H7 (cell line): ENCODE data around the gene ASIC3. TPM values are rescaled to one million over a fixed set of nuclear protein-coding genes. Genes with fewer than 3 reads are reported as not detected.
A peak's percentile ranks its signal among the peaks of the same experiment; 100 is the strongest.
"Not testable (repeated sequence)": the region's sequence is repeated elsewhere in the genome, so short reads cannot be mapped to it uniquely, and the experiment has no call there.

ENCODE experiments used
- DNase-seq: peaks from one replicate; pipeline ENCODE4 v3.0.0; 2012
- H3K27me3 ChIP-seq: 2 replicates; pipeline ENCODE4 v1.6.0; 2011; ENCODE audit warnings: mild to moderate bottlenecking, low read length; ENCODE audit not compliant: control insufficient read depth, insufficient read depth
- H3K36me3 ChIP-seq: replicated peaks from 2 replicates; pipeline ENCODE4 v1.5.1; 2011; ENCODE audit warnings: low read length; ENCODE audit not compliant: control insufficient read depth, insufficient read depth
- H3K4me3 ChIP-seq: 2 replicates; pipeline ENCODE4 v1.5.1; 2011; ENCODE audit warnings: low read depth, mild to moderate bottlenecking, control low read depth, low read length, moderate library complexity; ENCODE audit not compliant: insufficient read depth
- total RNA-seq: library from RNA; depleted of rRNA; stranded (reverse); fragments of >200 nt; shearing (Covaris generic); gene quantifications from 2 replicates; pipeline ENCODE4 v1.2.3, GENCODE V29; 2014

The ASIC3 gene
- total RNA-seq, 1 experiment from 2014 or later = 1.4 TPM

DNA sequence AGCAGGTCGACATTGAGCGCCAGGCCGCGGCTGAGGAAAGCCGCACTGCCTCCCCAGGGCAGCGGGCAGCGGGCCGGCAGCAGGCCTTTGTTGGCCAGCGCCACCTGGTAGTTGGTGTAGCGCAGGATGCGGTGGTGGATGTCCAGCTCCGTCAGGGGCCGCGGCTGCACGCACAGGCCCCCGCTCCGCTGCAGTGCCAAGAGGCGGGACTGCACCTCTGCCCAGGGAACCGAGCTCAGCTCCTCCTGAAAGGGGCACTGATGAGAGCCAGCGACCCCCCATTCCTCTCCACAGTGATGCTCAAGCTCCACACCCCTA is 29.2 kb upstream of the ASIC3 start:
- H3K36me3 ChIP-seq = no peaks in the 10 kb centered on the region
- H3K4me3 ChIP-seq = peak overlapping the region; percentile 30
- peaks cover 43% of the 10 kb centered on the region for H3K27me3 ChIP-seq
- DNase-seq = no peak

DNA sequence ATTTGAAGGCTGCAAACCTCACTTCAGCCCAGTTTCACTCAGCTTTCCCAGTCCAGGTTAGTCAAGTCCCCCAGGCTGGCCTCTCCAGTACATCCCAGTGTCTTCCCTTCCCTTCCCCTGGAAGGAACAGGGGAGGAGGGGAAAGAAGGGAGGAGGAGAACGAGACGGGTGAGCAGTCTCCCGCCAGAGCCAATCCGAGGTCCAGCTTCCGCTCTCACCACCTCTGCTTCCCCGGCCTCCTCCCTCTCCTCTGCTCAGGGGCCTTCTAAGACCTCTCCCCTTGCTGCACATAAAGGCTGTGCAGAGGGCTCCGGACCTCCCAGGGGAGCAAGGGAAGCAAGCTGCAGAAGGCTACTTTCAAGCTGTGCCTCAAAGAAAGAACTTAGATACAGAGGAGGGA is 28.1 kb upstream of the ASIC3 start:
- H3K36me3 ChIP-seq = no peaks in the 10 kb centered on the region
- H3K4me3 ChIP-seq = no peak overlapping the region
- H3K27me3 ChIP-seq = peaks cover 43% of the 10 kb centered on the region
- no peak for DNase-seq

DNA sequence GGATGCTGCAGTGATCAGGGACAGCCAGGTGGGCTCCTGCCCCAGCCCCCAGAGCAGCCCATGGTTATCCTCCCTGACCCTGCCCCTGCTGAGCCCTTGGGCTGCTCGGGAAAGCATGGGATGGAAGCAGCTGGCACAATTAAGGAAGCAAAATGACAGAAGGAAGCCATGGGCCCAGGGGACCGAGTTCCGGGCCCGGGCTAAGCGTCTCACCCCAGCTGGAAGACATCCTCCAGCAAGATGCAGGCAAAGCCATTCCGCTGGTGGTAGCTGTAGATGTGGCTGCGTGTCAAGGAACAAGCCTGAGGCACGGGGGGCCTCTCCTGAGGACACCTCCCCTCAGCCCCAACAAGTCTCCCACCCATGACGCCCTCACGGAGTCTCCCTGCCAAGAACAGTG is 25.1 kb upstream of the ASIC3 start:
- Histone ChIP-seq H3K4me3 (no peak overlapping the region), H3K27me3 (peaks cover 27% of the 10 kb centered on the region), H3K36me3 (no peaks in the 10 kb centered on the region)
- DNase-seq = no peak

DNA sequence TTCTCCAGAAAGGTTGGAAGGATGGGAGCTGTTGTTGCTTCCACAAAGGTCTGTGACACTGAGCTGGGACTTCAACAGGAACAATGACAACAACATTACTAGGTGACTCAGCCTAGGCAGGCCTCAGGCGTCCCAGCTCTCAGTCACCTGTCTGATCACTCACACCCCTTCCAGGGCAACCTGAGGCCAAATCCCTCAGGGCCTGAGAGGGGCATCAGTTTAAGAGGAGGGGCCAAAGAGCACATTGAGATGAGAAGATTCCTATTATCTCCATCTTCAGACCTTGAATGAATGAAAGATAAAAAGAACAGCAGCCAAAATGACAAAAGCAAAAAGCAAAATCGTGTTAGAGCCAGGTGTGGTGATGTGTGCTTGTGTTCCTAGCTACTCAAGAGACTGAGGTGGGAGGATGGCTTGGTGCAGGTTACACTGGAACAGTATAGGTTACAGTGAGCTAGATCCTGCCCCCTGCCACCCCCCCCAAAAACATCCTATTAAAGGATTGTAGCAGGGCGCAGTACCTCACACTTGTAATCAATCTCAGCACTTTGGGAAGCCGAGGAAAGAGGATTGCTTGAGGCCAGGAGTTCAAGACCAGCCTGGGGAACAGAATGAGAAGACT is 23.8 kb upstream of the ASIC3 start, which contains the start of gene ATG9B:
TSS of gene ATG9B (minus strand) at position 60 of the 622 bp plus-strand sequence. CDS start 71 bp downstream, outside the sequence.
- no peaks in the 10 kb centered on the region for H3K36me3 ChIP-seq
- peaks cover 13% of the 10 kb centered on the region for H3K27me3 ChIP-seq
- no peak for DNase-seq
- no peak within 1 kb of the TSS for H3K4me3 ChIP-seq

DNA sequence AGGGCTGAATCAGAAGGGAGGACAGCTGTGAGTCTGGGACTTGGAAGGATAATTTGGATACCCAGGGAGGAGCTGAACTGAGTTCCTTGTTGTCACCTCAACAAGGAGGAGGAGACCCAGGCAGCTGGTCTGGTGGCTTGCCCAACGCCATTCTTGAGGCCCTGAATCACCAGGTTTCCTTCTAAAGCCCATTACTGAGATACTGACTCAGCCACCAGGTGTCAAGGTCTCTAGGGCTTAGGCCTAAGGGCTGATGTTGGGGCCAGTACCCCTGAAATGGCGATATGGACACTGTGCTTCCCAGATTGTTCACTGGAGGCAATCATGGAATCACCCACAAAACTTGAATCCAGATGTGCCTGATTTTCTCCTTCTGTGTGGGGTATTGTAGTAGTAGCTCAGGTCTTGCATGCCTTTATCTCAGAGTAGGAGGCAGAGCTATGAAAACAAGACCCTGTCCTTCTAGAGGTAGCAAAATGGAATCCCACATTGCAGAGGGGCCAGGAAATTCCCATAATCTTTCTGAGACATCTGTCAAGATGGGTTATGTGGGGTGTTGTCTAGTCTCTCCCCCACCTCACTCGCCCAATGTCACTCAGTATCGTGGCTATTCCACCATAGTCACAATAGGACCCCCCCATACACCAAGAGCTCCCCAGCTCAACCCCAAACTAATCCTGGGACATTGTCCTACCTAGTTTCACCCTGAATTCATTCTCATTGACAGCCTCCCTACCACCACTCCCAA is 22.2 kb upstream of the ASIC3 start:
- Histone ChIP-seq H3K4me3 (no peak overlapping the region), H3K36me3 (no peaks in the 10 kb centered on the region), H3K27me3 (no peaks in the 10 kb centered on the region; the same call in 1 of the 2 replicates)
- no peak for DNase-seq

DNA sequence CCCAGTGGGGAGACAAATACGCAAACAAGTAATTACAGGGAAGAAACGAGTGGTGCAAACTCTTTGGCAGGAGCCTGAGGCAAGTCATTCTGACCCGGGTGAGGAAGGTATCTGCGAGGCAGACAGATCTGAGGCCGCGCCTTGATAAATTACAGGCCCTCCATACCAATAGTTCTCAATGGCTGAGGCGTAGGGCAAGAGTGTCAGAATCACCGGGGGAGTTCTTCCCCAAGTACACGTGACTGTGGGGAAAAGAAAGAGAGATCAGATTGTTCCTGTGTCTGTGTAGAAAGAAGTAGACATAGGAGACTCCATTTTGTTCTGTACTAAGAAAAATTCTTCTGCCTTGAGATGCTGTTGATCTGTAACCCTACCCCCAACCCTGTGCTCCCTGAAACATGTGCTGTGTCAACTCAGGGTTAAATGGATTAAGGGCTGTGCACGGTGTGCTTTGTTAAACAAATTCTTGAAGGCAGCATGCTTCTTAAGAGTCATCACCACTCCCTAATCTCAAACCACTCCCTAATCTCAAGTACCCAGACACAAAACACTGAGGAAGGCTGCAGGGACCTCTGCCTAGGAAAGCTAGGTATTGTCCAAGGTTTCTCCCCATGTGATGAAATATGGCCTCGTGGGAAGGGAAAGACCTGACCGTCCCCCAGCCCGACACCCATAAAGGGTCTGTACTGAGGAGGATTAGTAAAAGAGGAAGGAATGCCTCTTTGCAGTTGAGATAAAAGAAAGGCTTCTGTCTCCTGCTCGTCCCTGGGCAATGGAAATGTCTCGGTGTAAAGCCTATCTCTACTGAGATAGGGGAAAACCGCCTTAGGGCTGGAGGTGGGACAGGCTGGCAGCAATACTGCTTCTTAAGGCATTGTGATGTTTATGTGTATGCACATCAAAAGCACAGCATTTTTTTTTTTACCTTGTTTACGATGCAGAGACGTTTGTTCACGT is 21.3 kb upstream of the ASIC3 start:
- peak overlapping the region; percentile 17 for H3K4me3 ChIP-seq
- DNase-seq, H3K27me3 ChIP-seq, H3K36me3 ChIP-seq: not testable (repeated sequence)

DNA sequence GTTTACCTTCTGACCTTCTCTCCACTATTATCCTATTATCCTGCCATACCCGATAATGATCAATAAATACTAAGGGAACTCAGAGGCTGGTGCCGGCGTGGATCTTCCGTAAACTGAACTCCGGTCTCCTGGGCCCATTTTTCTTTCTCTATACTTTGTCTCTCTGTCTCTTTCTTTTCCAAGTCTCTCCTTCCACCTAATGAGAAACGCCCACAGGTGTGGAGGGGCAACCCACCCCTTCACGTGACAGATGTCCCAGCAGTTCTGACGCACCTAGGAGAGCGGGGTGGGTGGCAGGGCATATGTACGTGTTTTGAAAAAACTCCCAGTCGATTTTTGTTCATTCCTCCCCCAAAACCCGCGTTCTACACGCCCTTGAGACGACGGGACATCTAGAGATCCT is 20.6 kb upstream of the ASIC3 start:
- H3K4me3 ChIP-seq = peak overlapping the region; percentile 17
- not testable (repeated sequence) for DNase-seq, H3K36me3 ChIP-seq, H3K27me3 ChIP-seq

DNA sequence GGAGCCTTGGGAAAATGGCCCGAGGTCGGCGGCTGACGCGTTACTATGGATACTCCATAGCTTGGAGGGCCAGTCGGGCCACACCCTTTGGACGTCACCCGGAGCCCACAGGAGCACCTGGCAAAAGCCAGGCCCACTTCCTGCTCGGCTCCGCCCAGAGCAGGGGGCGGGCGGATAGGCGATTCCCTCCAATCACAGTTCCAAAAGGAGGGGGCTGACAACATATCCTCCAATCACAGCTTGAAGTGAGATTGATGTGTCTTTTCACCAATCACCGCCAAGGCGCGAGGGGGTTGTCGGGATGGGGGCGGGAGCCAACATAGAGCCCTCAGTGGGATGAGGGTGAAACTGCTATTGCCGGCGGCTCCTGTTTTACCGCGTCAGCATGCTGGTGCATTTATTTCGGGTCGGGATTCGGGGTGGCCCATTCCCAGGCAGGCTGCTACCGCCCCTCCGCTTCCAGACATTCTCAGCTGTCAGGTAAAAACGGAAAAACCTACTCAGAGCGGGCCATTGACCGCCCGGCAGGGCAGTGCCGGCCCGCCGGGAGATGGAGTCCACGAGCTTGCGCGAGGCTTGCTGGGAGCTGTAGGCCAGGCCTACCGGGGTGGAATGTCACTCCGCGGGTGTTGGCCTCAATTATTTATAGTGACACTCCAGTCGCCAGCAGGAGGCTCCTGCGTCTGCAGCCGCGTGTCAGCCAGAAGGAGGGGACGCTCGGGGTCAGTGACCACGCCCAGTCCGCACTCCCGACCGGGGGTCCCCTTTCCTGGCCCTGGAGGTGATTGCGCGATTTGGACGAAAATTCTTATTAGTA is 20.0 kb upstream of the ASIC3 start, which contains the start of gene ABCB8:
TSS of gene ABCB8 (plus strand) at position 320 of the 817 bp plus-strand sequence. CDS start at position 386, 66 bp downstream.
- Histone ChIP-seq H3K27me3 (no peaks in the 10 kb centered on the region; the same call in 1 of the 2 replicates), H3K4me3 (peak within 1 kb of the TSS; percentile 80), H3K36me3 (no peaks in the 10 kb centered on the region)
- DNase-seq = peak; percentile 100

DNA sequence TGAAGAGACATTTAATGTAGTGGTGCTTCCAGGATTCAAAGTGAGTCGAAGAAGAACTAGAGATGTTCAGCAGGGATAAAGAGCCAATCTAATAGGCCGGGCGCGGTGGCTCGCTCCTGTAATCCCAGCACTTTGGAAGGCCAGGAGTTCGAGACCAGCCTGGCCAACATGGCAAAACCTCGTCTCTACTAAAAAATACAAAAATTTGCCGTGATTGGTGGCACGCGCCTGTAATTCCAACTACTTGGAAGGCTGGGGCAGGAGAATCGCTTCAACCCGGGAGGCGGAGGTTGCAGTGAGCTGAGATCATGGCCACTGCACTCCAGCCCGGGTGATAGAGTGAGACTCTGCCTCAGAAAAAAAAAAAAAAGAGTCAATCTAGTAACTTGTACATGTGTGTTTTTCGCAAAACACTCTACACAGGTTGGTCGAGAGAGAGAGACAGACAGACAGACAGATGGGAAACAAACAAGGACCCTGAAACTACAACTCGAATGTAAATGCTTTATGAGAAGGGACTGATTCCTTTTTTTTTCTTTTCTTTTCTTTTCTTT is 19.3 kb upstream of the ASIC3 start:
- Histone ChIP-seq H3K4me3 (peak overlapping the region; percentile 80), H3K27me3 (no peaks in the 10 kb centered on the region; the same call in 1 of the 2 replicates), H3K36me3 (no peaks in the 10 kb centered on the region)
- no peak for DNase-seq

DNA sequence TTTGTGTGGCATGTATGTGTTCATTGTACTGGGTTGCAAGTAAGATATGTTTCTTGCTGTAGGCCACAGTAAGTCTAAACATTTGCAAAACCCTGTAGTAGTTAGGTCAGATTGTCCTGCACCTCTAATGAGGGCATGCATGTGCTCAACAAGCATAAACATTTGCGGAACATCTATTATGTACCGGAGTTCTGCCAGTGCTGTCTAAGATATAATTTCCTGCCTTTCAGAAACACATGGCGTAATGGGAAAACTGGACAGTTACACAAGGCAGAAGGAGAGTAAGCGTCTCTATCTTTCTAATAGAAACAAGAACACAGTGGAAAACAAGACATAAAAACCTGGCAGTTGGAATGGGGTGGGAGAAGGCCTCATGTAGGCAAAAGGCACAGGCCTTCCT is 17.3 kb upstream of the ASIC3 start:
- Histone ChIP-seq H3K36me3 (no peaks in the 10 kb centered on the region; the same call in none of the 2 replicates), H3K27me3 (no peaks in the 10 kb centered on the region)
- DNase-seq = no peak

DNA sequence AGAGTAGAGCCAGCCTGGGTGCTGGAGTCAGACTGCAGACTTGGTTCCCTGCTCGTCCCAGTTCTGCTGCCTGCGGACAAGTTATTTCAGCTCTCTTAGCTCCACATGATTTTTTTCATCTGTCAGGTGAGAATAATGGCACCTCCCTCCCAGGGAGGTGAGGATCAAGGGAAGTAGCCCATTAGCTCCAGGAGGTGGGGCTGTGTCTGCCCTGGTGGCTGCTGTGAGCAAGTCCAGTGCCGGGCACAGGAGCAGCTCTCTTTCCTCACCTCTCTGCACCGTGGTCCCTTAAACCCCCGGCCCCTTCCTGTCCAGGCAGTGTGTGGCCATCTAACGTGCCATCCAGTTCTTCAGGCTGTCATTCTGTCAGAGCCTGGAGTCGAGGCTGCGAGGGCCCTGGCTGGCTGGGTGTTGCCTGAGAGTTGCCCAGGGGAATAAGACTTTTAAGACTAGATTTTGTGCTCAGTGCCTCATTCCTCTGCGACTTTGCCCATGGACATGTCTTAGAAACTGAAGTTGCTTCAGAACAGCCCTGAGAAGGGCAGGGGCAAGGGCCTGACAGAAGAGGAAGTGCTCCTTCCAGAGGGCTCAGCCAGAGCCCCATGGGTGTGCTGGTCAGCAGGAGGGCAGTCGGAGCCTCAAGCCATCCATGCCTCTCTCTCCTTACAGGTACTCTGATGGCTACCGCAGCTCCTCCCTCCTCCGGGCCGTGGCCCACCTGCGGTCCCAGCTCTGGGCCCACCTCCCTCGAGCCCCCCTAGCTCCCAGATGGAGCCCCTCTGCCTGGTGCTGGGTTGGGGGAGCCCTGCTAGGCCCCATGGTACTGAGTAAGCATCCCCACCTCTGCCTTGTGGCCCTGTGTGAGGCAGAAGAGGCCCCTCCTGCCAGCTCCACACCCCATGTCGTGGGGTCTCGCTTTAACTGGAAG is 15.1 kb upstream of the ASIC3 start:
- Histone ChIP-seq H3K36me3 (no peaks in the 10 kb centered on the region; the same call in none of the 2 replicates), H3K4me3 (no peak overlapping the region), H3K27me3 (no peaks in the 10 kb centered on the region)
- DNase-seq = peak; percentile 81

More for the DNA sequence above, 17.3 kb upstream of the ASIC3 start:
- no peak overlapping the region for H3K4me3 ChIP-seq

DNA sequence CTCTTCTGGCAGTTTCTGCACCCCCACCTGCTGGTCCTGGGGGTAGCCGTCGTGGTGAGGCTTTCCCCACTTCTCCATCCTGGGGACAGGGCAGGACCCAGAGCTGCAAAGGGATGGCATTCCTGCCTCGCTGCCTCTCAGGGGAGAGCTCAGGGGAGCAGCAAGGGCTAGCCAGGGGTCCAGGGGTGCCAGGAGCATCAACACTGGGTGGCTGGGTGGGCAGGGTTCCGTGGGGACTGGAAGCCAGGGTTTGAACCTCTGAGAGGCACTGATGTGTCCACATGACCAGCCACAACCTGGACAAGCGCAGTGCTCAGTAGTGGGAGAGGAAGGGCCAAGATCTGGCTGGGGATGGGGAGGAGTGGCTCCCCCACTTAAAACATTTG is 14.5 kb upstream of the ASIC3 start:
- Histone ChIP-seq H3K36me3 (no peaks in the 10 kb centered on the region; the same call in none of the 2 replicates), H3K27me3 (no peaks in the 10 kb centered on the region), H3K4me3 (no peak overlapping the region)
- DNase-seq = no peak
